Measurements from ENCODE around the gene LRP5. TPM values are rescaled to one million over a fixed set of nuclear protein-coding genes. Genes with fewer than 3 reads are reported as not detected.

Gene LRP5
- total and polyA plus RNA-seq, 9 of the 15 experiments (the other 6 are each of a cell fraction or from before 2014, with no cell fraction given): 0.48 to 44.2 (median 13.5) TPM

GRCh38 chr11:68276861-68277260 is 35.5 kb upstream of the LRP5 start:
- H3K79me2 ChIP-seq (ENCODE audit: control insufficient read depth, insufficient read depth, low read length): peaks cover 10% of the 10 kb centered on the region
- no peaks in the 10 kb centered on the region for H3K9me1 ChIP-seq (ENCODE audit: control insufficient read depth, insufficient read depth, low read length)
- CTCF ChIA-PET (ENCODE audit: low intra/inter-chr PET ratio): no interaction called here
- no peak overlapping the region for H3K27ac ChIP-seq (ENCODE audit: extremely low read depth, low read depth, low read length)
- no peak overlapping the region for H2AFZ ChIP-seq (ENCODE audit: low read depth, low read length)
- intact Hi-C loops (cut with micrococcal nuclease): no loop called here
- H3K27me3 ChIP-seq (ENCODE audit: control insufficient read depth in 2 of 2, insufficient read depth in 2 of 2, low read length in 2 of 2): no peaks in the 10 kb centered on the region
- peaks cover 5 to 11% of the 10 kb centered on the region in 2 experiments; a peak in 4 of 5 replicates for H3K4me1 ChIP-seq (replicated peaks in 1 of 2; ENCODE audit: control insufficient read depth in 2 of 2, insufficient read depth in 2 of 2, low read length in 2 of 2)
- H3K4me3 ChIP-seq: no peak overlapping the region
- H3K4me2 ChIP-seq (ENCODE audit: insufficient read depth, low read length): no peak overlapping the region
- POLR2A ChIA-PET: no interaction called here
- 90% methylated on average over 6 of the region's 6 CpGs for whole genome bisulfite sequencing (ENCODE audit: insufficient coverage, low coverage, missing lambda C conversion rate)
- 0 out of 3 replicates have a peak, but pooled peaks cover 2% of the 10 kb centered on the region for H3K36me3 ChIP-seq (ENCODE audit: control insufficient read depth, insufficient read depth, low read length)
- in situ Hi-C loops (cut with MboI): no loop called here
- no peaks in the 10 kb centered on the region for H3K9me3 ChIP-seq (replicated peaks; ENCODE audit: control insufficient read depth, insufficient read depth, low read depth, low read length)
- DNase-seq (ENCODE audit: extremely low read depth in 1 of 4, low spot score in 3 of 4): no peak
- FAIRE-seq: no peak
- BruUV-seq (replicated peaks): no TSS peak
- H4K20me1 ChIP-seq (replicated peaks; ENCODE audit: control insufficient read depth, insufficient read depth, low read length): no peaks in the 10 kb centered on the region
- ATAC-seq: no peak
- no peak overlapping the region for H3K9ac ChIP-seq (ENCODE audit: insufficient read depth in 1 of 2, low read depth in 2 of 2, low read length in 2 of 2)
- no peak for TF ChIP-seq NCOA1 (IDR thresholded peaks at IDR 0.05; ENCODE audit: low read depth)

GRCh38 chr11:68279676-68280075 is 32.7 kb upstream of the LRP5 start:
- intact Hi-C loops (cut with micrococcal nuclease): no loop called here
- ChIA-PET CTCF (ENCODE audit: low intra/inter-chr PET ratio) (no interaction called here), POLR2A (interaction anchor here (0.6 to 1.8 kb wide), 2 partner anchors 11 to 94 kb away, joined by 4 read pairs; no protein-coding TSS in a partner anchor)
- no peak overlapping the region for H3K4me3 ChIP-seq
- BruUV-seq (replicated peaks): no TSS peak
- H3K27ac ChIP-seq (ENCODE audit: extremely low read depth, low read depth, low read length): no peak overlapping the region
- no peak for ATAC-seq
- no peaks in the 10 kb centered on the region for H3K36me3 ChIP-seq (ENCODE audit: control insufficient read depth, insufficient read depth, low read length)
- no peaks in the 10 kb centered on the region for H3K9me1 ChIP-seq (ENCODE audit: control insufficient read depth, insufficient read depth, low read length)
- no peaks in the 10 kb centered on the region for H3K27me3 ChIP-seq (ENCODE audit: control insufficient read depth in 2 of 2, insufficient read depth in 2 of 2, low read length in 2 of 2)
- FAIRE-seq: no peak
- no peak for DNase-seq (ENCODE audit: extremely low read depth in 1 of 4, low spot score in 3 of 4)
- no peaks in the 10 kb centered on the region for H3K79me2 ChIP-seq (ENCODE audit: control insufficient read depth, insufficient read depth, low read length)
- in situ Hi-C loops (cut with MboI): no loop called here
- no peaks in the 10 kb centered on the region for H4K20me1 ChIP-seq (replicated peaks; ENCODE audit: control insufficient read depth, insufficient read depth, low read length)
- no peak overlapping the region for H3K4me2 ChIP-seq (ENCODE audit: insufficient read depth, low read length)
- WGBS (ENCODE audit: insufficient coverage, low coverage, missing lambda C conversion rate): 52% methylated on average over 3 of the region's 5 CpGs
- H2AFZ ChIP-seq (ENCODE audit: low read depth, low read length): no peak overlapping the region
- no peaks in the 10 kb centered on the region; the same call in 1 of the 2 replicates for H3K9me3 ChIP-seq (replicated peaks; ENCODE audit: control insufficient read depth, insufficient read depth, low read depth, low read length)
- no peak overlapping the region for H3K9ac ChIP-seq (ENCODE audit: insufficient read depth in 1 of 2, low read depth in 2 of 2, low read length in 2 of 2)
- no peak for TF ChIP-seq MCM5 (IDR thresholded peaks at IDR 0.05; ENCODE audit: low read depth)
- no peak for TF ChIP-seq MCM7 (IDR thresholded peaks at IDR 0.05)
- no peak for TF ChIP-seq NFIC (IDR thresholded peaks at IDR 0.05)
- H3K4me1 ChIP-seq (replicated peaks in 1 of 2; ENCODE audit: control insufficient read depth in 2 of 2, insufficient read depth in 2 of 2, low read length in 2 of 2): peaks cover 5 to 11% of the 10 kb centered on the region in 2 experiments; a peak in 4 of 5 replicates

Data from K562 (cell line).